ENCODE data around the gene PTPN22.

- TF ChIP-seq GATA2 (IDR thresholded peaks at IDR 0.05; ENCODE audit: low read depth, low read length), result no peak
- no peak for TF ChIP-seq GATA3 (IDR thresholded peaks at IDR 0.05; ENCODE audit: low read depth, low read length)
These were observed 4.7 kb upstream of the PTPN22 start for GRCh38 chr1:113876176-113876575.

Data from SH-SY5Y (cell line).